ENCODE results near the gene FRMD5.

DNA sequence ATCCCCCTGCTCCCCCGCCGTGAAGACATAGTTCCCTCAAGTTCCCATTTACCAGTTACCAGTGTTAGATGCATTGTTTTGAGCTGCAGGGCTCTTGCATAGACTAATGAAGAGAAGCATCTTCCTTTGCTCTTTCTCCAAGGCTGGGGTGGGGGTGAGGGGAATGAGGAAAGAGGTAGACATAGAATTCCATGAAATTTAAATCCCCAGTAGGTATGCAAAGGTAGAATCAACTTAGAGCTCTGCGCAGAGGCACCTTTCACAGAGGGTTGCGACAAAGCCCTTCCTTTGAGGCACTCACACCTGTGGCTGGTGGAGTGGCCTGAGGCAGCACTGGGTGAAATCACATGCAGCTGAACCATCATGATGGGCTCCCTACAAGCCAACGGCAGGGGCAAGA, 266.9 kb downstream of the FRMD5 start:
- no peak for TF ChIP-seq EZH2 (IDR thresholded peaks at IDR 0.05; ENCODE audit: borderline replicate concordance, low read depth, low read length, severe bottlenecking)
- TF ChIP-seq, protein P1, sequence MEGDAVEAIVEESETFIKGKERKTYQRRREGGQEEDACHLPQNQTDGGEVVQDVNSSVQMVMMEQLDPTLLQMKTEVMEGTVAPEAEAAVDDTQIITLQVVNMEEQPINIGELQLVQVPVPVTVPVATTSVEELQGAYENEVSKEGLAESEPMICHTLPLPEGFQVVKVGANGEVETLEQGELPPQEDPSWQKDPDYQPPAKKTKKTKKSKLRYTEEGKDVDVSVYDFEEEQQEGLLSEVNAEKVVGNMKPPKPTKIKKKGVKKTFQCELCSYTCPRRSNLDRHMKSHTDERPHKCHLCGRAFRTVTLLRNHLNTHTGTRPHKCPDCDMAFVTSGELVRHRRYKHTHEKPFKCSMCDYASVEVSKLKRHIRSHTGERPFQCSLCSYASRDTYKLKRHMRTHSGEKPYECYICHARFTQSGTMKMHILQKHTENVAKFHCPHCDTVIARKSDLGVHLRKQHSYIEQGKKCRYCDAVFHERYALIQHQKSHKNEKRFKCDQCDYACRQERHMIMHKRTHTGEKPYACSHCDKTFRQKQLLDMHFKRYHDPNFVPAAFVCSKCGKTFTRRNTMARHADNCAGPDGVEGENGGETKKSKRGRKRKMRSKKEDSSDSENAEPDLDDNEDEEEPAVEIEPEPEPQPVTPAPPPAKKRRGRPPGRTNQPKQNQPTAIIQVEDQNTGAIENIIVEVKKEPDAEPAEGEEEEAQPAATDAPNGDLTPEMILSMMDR (IDR thresholded peaks at IDR 0.05; ENCODE audit: borderline replicate concordance, extremely low read depth, low read length, poor library complexity, severe bottlenecking): no peak
